ENCODE measurements around the gene GRIN1.

DNA sequence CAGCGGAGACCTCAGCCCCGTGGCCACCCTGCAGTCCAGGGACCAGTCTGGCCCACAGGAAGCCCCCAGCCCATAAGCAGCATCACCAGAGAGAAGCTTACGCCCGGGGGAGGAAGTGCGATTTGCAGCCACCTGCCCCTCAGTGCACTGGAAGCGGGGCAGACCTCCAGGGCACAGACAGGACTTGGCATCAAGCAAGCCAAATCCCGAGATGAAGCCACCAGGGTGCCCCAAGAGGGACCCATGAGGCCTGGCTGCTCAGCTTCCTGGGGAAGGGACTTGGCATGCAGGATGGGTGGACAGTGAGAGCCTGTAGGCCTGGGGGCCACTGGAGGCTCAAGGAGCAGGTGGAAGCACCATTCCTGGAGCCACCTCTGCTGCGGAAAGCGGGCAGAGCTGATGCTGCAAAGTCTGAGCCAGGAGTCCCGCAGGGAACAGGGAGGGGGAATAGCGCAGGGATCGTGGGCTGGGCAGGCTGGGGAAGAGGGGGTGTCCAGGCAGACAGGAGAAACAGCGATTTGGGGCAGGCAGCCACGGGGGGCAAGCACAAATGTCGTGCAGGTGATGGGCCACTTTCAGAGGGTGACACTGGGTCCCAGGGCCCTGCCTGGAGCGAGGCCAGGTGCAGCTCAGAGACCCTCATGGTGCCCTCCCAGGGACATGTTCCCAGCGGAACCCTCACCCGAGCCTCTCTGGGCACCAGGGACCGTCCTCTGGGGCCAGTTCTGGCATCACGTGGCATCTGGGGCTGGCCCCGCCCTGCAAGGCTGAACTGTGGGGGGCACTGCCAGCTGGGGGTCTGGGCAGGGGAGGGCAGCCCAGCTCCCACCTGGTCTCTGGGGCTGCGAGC lies 27.7 kb downstream of the GRIN1 start:
- no peak for TF ChIP-seq SP1 (IDR thresholded peaks at IDR 0.05)
- TF ChIP-seq SUZ12 (IDR thresholded peaks at IDR 0.05) = no peak
- TF ChIP-seq ELF4 (IDR thresholded peaks at IDR 0.05) = no peak
- no peak for TF ChIP-seq HDGF (IDR thresholded peaks at IDR 0.05; ENCODE audit: borderline replicate concordance)
- no peak for TF ChIP-seq TARDBP (IDR thresholded peaks at IDR 0.05)
- no peak for TF ChIP-seq FOXA1 (IDR thresholded peaks at IDR 0.05)
- no peak for TF ChIP-seq NFRKB (IDR thresholded peaks at IDR 0.05)
- no peak for TF ChIP-seq FOXK2 (IDR thresholded peaks at IDR 0.05)
- TF ChIP-seq PKNOX1 (IDR thresholded peaks at IDR 0.05) = no peak
- no peak for TF ChIP-seq FOXM1 (IDR thresholded peaks at IDR 0.05; ENCODE audit: borderline replicate concordance)
- TF ChIP-seq ZNF384 (IDR thresholded peaks at IDR 0.05) = no peak
- TF ChIP-seq BHLHE40 (IDR thresholded peaks at IDR 0.05; ENCODE audit: borderline replicate concordance) = no peak
